ENCODE measurements around the gene CBS.
A peak's percentile ranks its signal among the peaks of the same experiment; 100 is the strongest.
"Not testable (repeated sequence)": the region's sequence is repeated elsewhere in the genome, so short reads cannot be mapped to it uniquely, and the experiment has no call there.

- not testable (repeated sequence) for TF ChIP-seq RAD21 (CRISPR knock-in tag; IDR thresholded peaks at IDR 0.05); AFF4 (CRISPR knock-in tag; IDR thresholded peaks at IDR 0.05); CTCF (CRISPR knock-in tag; IDR thresholded peaks at IDR 0.05); NR1H2 (CRISPR knock-in tag; IDR thresholded peaks at IDR 0.05; ENCODE audit: borderline replicate concordance, low read depth); ZBTB40 (IDR thresholded peaks at IDR 0.05); ZBTB40 (CRISPR knock-in tag; IDR thresholded peaks at IDR 0.05); ZNF263 (CRISPR knock-in tag; IDR thresholded peaks at IDR 0.05); NKX3-1 (CRISPR knock-in tag; IDR thresholded peaks at IDR 0.05); NFRKB (IDR thresholded peaks at IDR 0.05); MXD4 (CRISPR knock-in tag; IDR thresholded peaks at IDR 0.05); SMARCC2 (IDR thresholded peaks at IDR 0.05); ZFX (CRISPR knock-in tag; IDR thresholded peaks at IDR 0.05; ENCODE audit: low read depth)
- peak; percentile 43; the same call in 1 of the 2 replicates for TF ChIP-seq HOXA3 (CRISPR knock-in tag; IDR thresholded peaks at IDR 0.05)
Measured at GRCh38 chr21:43068065-43068464, 7.6 kb downstream of the CBS start.
